M059J (cell line): Measurements from ENCODE around the gene PIGV. TPM values are rescaled to one million over a fixed set of nuclear protein-coding genes. Genes with fewer than 3 reads are reported as not detected.
"Not testable (repeated sequence)": the region's sequence is repeated elsewhere in the genome, so short reads cannot be mapped to it uniquely, and the experiment has no call there.

Experiments
- DNase-seq: peaks from one replicate; pipeline ENCODE4 v3.0.0-alpha.2; 2012; ENCODE audit warnings: low read depth
- total RNA-seq: library from RNA; depleted of rRNA; stranded (reverse); fragments of >200 nt; shearing (Covaris generic); gene quantifications from 2 replicates; pipeline ENCODE4 v1.2.3, GENCODE V29; 2014; rRNA removed

Gene PIGV
- total RNA-seq, 1 experiment from 2014 or later, result 13.1 TPM

DNA sequence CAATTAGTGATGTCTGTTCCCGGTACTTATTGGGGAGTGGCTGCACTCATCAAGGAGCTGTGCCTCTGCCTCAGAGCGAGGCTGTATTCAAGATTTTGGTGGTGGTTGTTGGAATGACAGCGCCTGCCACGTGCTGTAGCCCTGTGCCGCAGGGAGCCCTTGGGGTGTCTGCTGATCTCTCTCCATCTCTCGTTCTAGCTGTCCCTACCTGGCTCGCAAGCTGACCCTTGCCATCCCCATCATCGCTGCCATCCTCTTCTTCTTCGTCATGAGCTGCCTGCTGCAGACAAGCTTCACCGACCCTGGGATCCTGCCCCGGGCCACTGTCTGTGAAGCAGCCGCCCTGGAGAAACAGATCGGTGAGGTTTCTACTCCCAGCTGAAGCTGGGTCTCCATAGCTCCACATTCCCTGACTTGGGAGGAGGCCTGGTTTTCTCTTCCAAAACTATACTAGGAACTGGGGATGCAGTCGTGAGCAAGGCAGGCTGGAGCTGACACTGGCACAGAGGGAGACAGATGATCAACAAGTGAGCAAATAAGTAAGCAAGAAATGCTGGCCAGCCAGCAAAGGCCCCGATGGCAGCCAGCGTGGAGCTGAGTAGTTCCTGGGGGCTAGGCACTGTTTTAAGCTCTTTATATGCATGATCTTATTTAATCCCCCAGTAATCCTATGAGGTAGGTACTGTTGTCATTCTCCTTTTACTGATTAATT, 44.7 kb downstream of the PIGV start:
- no peak for DNase-seq

DNA sequence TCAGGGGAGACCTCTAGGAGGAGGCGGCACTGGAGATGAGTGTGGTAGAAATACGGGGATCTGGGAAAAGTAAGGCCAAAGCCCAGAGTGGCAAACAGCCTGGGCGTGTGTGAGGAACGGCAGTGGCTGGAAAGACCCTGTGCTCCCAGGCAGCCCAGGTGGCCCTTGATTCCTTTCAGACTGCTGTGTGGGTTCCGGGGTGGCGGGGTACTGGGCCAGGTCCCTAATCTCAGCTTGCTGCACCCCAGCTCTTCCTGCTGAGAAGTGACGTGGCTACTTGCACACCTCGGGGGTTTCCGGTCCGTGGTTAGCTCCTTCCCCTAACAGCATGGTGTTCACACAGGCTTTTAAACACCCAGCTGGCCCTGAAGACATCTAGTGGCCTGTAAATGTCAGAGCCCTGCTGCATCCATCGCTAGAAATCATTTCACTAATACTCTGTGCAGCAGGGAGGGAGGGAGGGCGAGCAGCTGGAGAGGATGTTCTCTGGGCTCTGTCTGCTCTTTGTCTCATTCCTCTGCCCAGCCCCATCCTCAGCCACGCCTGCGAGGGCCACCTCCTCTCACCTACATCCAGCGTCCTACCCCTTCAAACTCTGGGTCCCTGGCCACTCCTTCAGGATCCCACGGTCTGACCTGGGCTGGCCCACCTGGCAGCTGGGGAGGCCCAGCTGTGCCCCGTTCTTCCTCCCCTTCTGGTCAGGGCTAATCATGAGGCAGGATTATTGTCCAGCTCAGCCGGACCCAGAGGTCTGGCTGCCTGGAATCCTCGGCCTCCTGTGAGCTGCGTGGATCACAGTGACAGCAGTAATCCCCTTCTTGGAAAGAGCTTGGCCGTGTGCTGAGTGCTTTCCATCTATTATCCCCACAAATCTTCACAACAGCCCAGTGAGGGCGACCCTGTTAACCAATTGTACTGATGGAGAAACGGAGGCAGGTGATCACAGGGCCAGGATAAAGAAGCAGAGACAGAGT, 46.0 kb downstream of the PIGV start:
- DNase-seq, result no peak

DNA sequence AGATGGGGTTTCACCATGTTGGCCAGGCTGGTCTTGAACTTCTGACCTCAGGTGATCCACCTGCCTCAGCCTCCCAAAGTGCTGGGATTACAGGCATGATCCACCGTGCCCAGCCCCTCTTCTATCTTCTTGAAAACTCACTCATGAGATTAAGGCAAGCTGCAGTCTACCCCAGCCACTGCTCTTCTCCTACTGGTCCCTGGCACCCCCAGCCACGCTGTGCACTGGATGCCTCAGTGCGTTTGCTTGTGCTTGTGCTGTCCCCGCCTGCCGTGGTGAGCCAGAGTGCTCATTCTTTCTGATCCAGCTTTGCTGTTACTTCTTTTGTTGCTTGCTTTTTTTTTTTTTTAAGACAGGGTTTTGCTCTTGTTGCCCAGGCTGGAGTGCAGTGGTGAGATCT, 49.9 kb downstream of the PIGV start:
- not testable (repeated sequence) for DNase-seq

DNA sequence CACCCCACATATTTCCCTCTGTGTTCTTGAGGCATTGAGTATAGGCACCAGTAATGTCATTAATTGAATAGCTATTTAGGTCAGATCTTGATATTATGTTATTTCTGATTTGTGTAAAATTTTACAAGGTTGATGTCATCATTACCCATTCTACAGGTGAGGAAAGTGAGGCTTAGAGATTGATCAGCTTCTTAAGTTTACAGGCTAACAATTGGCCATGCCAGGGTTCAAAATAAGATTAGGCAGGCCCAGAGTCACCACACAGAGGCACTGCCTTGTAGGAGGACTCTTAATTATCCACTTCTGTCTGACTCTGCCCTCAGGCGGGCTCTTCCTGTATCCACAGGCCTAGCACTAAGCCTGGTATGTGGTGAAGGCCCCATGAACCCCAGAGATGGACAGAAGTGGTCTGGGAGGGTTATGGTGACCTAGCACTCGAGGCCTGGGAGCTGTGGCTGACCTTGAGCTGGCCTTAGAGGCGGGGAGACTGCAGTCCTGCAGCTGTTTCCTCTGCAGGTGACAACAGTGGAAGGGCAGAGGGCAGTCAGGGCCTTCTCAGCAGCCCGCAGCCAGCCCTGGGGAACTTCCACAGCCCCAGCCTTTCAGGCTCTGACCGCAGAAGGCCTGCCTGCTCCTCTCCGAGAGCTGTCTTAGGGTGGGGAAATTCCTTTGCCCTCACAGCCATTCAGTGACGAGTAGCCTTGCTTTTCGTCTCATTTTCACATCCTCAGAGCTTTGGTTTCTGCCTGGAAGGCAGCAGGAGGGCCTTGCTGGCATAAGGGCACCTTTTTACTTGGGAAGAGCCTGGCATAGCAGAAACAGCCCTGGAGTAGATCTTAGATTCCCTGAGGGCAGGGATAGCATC, 51.0 kb downstream of the PIGV start:
- no peak for DNase-seq

DNA sequence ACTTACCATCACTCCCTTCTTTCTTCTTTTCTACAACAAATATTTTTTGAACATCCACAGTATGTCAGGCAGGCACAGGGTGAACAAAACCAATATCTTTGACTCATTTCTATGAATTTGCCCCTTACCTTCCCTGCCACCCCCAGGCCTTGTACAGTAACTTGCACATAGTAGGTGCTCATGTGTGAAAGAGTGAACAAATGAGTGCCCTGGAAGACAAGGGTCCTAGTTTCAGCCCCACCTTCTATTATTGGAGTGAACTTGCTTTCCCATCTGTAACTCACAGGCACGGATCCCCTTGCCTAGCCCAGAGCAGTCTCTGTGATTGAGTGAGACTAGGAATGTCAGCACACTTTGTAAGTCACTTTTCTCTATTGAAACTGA, 51.6 kb downstream of the PIGV start:
- DNase-seq, result no peak

DNA sequence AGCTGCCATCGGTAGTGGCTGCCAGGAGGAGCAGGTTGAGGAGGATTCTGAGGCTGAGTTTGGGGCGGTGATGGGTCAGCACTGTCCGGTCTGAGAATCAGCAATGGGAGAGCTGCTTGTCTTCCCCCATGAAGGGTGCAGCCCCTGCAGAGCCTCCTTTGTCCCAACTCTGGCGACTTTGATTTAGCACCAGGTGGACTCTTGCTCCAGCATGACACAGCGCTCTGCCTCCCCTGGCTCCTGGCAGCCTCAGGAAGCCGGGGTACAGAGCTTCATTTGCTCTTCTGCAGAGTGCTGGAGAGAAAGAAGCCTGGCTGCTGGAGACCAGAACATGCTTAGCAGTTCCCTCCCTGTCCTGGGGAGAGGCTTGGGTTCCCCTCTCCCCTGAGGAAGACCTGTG, 52.0 kb downstream of the PIGV start:
- no peak for DNase-seq

DNA sequence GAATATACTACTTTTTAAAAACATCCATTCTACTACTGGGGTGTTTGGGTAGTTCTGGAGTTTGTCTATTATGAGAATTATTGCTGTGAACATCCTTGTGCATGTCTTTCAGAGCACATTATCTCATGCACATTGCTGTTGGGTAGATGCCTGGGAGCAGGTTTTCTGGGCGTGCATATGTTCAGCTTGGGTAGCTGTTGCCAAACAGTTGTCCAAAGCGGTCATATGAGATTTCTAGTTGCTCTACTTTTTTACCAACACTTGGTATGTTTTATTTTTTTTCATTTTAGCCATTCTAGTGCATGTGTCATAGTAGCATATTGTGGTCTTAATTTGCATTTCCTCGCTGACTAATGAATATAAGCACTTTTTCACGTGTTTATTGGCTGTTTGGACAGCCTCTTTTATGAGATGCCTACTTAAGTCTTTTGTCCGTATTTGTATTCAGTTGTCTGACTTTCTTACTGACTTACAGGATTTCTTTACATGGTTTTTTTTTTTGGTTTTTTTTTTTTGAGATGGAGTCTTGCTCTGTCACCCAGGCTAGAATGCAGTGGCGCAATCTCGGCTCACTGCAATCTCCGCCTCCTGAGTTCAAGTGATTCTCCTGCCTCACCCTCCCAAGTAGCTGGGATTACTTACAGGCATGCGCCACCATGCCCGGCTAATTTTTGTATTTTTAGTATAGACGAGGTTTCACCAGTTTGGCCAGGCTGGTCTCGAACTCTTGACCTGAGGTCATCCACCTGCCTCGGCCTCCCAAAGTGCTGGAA, 56.9 kb downstream of the PIGV start:
- DNase-seq, result peak; percentile 34

DNA sequence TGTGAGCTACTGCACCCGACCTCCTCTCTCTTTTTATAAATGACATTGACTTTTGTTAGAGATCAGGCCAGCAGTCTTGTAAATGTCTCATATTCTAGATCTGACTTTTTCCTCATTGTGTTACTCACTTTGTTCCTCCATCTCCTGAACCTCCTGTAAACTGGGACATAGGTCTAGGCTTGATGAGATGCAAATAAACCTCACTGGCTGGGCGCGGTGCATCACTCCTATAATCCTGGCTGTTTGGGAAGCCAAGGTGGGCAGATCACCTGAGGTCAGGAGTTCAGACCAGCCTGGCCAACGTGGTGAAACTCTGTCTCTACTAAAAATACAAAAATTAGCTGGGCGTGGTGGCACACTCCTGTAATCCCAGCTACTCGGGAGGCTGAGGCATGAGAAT, 60.1 kb downstream of the PIGV start:
- DNase-seq, result not testable (repeated sequence)

Other genes starting within 250 kb of the PIGV start
- gene ARID1A, start 91.9 kb upstream of the PIGV start, total RNA-seq, result 18.1 and 26.2 TPM in 2 replicates
- gene ZDHHC18, start 38.7 kb downstream of the PIGV start, total RNA-seq, result 36.2 and 41.2 TPM in 2 replicates
- 0.76 TPM in 1 of 2 replicates, not detected in the other for gene SFN, start 75.2 kb downstream of the PIGV start, total RNA-seq
- 9.5 and 15.7 TPM in 2 replicates for gene GPN2, start 102.3 kb downstream of the PIGV start, total RNA-seq
- gene GPATCH3, start 112.5 kb downstream of the PIGV start, total RNA-seq, result 5.6 and 14.5 TPM in 2 replicates
- gene NR0B2, start 126.0 kb downstream of the PIGV start, total RNA-seq, result not detected in 2 replicates
- 63.5 and 80.9 TPM in 2 replicates for gene NUDC, start 133.8 kb downstream of the PIGV start, total RNA-seq
- not detected in 2 replicates for gene KDF1, start 172.5 kb downstream of the PIGV start, total RNA-seq
- gene TRNP1, start 205.7 kb downstream of the PIGV start, total RNA-seq, result 3.9 and 11.6 TPM in 2 replicates
- 7.1 and 8.7 TPM in 2 replicates for gene TENT5B, start 224.9 kb downstream of the PIGV start, total RNA-seq